ENCODE data around the gene CBLN3.

CBLN3 gene

DNA sequence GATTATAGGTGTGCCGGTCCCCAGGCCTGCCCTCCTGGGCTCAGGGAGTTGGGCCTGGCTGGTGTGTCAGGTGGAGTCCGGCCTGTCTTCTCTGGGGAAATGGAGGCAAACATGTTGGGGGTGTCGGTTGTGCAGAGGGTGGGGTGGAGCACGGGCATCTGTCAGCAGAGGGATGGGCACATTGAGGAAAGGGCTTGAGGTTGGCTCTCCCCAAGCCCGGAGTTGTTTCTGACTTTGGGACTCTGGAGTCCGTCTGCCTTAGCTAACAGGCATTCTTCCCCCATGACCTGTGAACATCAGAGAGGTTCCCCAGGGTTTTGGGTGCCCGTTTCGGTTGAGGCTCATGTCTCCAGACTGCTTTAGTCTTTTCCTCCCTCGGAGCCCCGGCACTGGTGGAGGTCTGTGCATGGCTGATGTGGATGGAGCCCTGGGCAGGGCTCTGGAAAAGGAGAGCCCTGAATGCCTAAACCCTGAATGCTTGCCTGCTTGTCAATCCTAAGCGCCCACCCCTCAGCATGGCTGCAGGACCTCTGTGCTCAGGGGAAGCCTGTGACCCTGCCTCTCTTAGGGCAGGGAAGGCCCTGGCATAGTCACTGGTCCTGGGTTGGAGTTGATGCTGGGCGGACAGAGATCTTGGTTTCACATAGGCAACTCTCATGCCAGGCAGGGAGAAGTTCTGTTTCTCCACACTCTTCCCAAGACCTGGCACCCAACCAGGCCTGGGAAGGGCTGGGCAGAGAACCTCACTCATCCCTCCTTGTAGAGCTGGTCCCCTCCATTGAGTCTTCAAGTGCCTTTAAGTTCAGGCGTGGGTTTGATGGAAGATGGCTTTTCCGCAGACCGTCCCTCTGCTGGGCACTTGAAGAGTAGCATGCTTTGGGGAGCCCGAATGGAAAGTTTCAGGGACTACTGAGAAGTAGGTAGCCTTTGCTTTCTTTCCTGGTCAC is 17.8 kb downstream of the CBLN3 start:
- Histone ChIP-seq H3K4me2 (ENCODE audit: low read length) (peak overlapping the region; percentile 28), H3K27ac (ENCODE audit: low read length) (no peak overlapping the region), H3K4me3 (ENCODE audit: low read length) (no peak overlapping the region), H3K27me3 (ENCODE audit: low read depth, low read length) (peaks cover 8% of the 10 kb centered on the region), H3K9me3 (ENCODE audit: insufficient read depth, low read length) (no peaks in the 10 kb centered on the region), H3K36me3 (replicated peaks; ENCODE audit: low read depth, low read length) (no peaks in the 10 kb centered on the region), H3K79me2 (ENCODE audit: low read length) (no peaks in the 10 kb centered on the region), H3K4me1 (ENCODE audit: low read length) (no peaks in the 10 kb centered on the region), H3K9ac (ENCODE audit: low read length) (no peak overlapping the region), H2AFZ (ENCODE audit: low read depth, low read length) (0 out of 2 replicates have a peak overlapping the region, but pooled peaks have one; percentile 38), H4K20me1 (ENCODE audit: insufficient read depth, low read length) (no peaks in the 10 kb centered on the region)
- TF ChIP-seq, protein P1, sequence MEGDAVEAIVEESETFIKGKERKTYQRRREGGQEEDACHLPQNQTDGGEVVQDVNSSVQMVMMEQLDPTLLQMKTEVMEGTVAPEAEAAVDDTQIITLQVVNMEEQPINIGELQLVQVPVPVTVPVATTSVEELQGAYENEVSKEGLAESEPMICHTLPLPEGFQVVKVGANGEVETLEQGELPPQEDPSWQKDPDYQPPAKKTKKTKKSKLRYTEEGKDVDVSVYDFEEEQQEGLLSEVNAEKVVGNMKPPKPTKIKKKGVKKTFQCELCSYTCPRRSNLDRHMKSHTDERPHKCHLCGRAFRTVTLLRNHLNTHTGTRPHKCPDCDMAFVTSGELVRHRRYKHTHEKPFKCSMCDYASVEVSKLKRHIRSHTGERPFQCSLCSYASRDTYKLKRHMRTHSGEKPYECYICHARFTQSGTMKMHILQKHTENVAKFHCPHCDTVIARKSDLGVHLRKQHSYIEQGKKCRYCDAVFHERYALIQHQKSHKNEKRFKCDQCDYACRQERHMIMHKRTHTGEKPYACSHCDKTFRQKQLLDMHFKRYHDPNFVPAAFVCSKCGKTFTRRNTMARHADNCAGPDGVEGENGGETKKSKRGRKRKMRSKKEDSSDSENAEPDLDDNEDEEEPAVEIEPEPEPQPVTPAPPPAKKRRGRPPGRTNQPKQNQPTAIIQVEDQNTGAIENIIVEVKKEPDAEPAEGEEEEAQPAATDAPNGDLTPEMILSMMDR (IDR thresholded peaks at IDR 0.05; ENCODE audit: low read depth, low read length), result peak; percentile 72
- no peak for TF ChIP-seq EZH2phosphoT487 (IDR thresholded peaks at IDR 0.05; ENCODE audit: low read depth)

DNA sequence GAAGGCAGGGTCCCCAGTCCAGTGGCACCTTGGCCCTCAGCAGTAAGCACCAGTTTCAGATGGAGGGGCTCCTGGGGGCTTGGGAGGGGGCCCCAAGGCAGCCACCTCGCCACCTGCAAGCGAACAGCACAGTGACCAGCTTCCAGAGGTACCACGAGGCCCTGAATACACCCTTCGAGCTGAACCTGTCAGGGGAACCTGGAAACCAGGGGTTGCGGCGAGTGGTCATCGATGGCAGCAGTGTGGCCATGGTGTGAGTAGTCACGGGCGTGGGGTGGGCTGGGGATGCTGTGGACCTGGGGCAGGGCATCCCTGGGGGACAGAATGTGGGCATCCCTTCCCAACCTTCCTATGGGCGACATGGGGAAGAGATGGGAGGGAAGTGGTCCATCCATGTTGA is 19.5 kb downstream of the CBLN3 start:
- Histone ChIP-seq H3K27me3 (ENCODE audit: low read depth, low read length) (peaks cover 8% of the 10 kb centered on the region), H3K4me1 (ENCODE audit: low read length) (no peaks in the 10 kb centered on the region), H3K36me3 (replicated peaks; ENCODE audit: low read depth, low read length) (no peaks in the 10 kb centered on the region), H2AFZ (ENCODE audit: low read depth, low read length) (no peak overlapping the region), H3K79me2 (ENCODE audit: low read length) (no peaks in the 10 kb centered on the region), H4K20me1 (ENCODE audit: insufficient read depth, low read length) (no peaks in the 10 kb centered on the region), H3K4me3 (ENCODE audit: low read length) (no peak overlapping the region), H3K27ac (ENCODE audit: low read length) (no peak overlapping the region), H3K9ac (ENCODE audit: low read length) (no peak overlapping the region), H3K4me2 (ENCODE audit: low read length) (no peak overlapping the region), H3K9me3 (ENCODE audit: insufficient read depth, low read length) (no peaks in the 10 kb centered on the region)
- TF ChIP-seq EZH2phosphoT487 (IDR thresholded peaks at IDR 0.05; ENCODE audit: low read depth), result no peak
- TF ChIP-seq, protein P1 (IDR thresholded peaks at IDR 0.05; ENCODE audit: low read depth, low read length), result no peak

DNA sequence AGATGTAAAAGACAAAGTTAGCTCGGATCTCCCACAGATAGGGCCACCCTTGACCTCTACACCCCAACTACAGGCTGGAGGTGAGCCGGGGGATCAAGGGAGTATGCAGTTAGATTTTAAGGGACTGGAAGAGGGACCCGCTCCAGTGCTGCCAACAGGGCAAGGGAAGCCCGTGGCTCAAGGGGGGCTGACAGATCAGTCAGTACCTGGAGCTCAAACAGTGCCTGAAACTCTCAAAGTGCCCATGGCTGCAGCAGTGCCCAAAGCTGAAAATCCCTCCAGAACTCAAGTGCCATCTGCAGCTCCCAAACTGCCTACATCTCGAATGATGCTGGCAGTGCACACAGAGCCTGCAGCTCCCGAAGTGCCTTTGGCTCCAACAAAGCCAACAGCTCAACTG is 20.3 kb downstream of the CBLN3 start:
- Histone ChIP-seq H3K36me3 (replicated peaks; ENCODE audit: low read depth, low read length) (no peaks in the 10 kb centered on the region), H3K79me2 (ENCODE audit: low read length) (no peaks in the 10 kb centered on the region), H3K4me1 (ENCODE audit: low read length) (no peaks in the 10 kb centered on the region), H4K20me1 (ENCODE audit: insufficient read depth, low read length) (no peaks in the 10 kb centered on the region), H3K27me3 (ENCODE audit: low read depth, low read length) (peaks cover 14% of the 10 kb centered on the region), H3K9ac (ENCODE audit: low read length) (no peak overlapping the region), H3K4me3 (ENCODE audit: low read length) (no peak overlapping the region), H3K4me2 (ENCODE audit: low read length) (no peak overlapping the region), H3K27ac (ENCODE audit: low read length) (no peak overlapping the region), H3K9me3 (ENCODE audit: insufficient read depth, low read length) (no peaks in the 10 kb centered on the region), H2AFZ (ENCODE audit: low read depth, low read length) (no peak overlapping the region)
- no peak for TF ChIP-seq EZH2phosphoT487 (IDR thresholded peaks at IDR 0.05; ENCODE audit: low read depth)
- TF ChIP-seq, protein P1 (IDR thresholded peaks at IDR 0.05; ENCODE audit: low read depth, low read length), result no peak

DNA sequence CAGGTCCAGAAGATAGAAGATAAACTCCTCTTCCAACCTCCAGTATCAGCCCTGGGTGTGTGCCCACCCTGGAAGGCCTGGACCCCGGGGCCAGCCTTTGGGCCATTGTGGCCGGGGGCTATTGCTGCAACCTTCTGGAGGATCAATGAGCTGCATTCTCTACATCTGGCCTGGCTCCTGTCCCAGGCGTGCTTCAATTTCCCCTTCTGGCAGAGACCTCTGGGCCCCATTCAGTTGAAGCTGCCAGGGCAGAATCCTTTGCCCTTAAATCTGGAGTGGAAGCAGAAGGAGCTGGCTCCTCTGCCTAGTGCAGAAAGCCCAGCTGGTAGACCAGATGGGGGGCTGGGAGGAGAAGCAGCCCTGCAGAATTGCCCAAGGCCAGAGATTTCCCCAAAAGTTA is 20.7 kb downstream of the CBLN3 start:
- H3K4me1 ChIP-seq (ENCODE audit: low read length), result no peaks in the 10 kb centered on the region
- TF ChIP-seq EZH2phosphoT487 (IDR thresholded peaks at IDR 0.05; ENCODE audit: low read depth), result no peak
- TF ChIP-seq, protein P1 (IDR thresholded peaks at IDR 0.05; ENCODE audit: low read depth, low read length), result no peak
- no peaks in the 10 kb centered on the region for H3K9me3 ChIP-seq (ENCODE audit: insufficient read depth, low read length)
- no peak overlapping the region for H3K4me2 ChIP-seq (ENCODE audit: low read length)
- no peak overlapping the region for H3K27ac ChIP-seq (ENCODE audit: low read length)
- H3K4me3 ChIP-seq (ENCODE audit: low read length), result no peak overlapping the region
- no peak overlapping the region for H2AFZ ChIP-seq (ENCODE audit: low read depth, low read length)
- no peak overlapping the region for H3K9ac ChIP-seq (ENCODE audit: low read length)
- H3K36me3 ChIP-seq (replicated peaks; ENCODE audit: low read depth, low read length), result no peaks in the 10 kb centered on the region
- no peaks in the 10 kb centered on the region for H3K79me2 ChIP-seq (ENCODE audit: low read length)
- H3K27me3 ChIP-seq (ENCODE audit: low read depth, low read length), result peaks cover 16% of the 10 kb centered on the region
- H4K20me1 ChIP-seq (ENCODE audit: insufficient read depth, low read length), result no peaks in the 10 kb centered on the region

Data from OCI-LY3 (cell line).